Trophoblast cell (in vitro differentiated cells and primary cell): ENCODE data around the gene COL2A1.

Experiments
- DNase-seq, 2 donors: peaks; one replicate each; pipeline ENCODE4 v3.0.0-alpha.2; 2016
- H2AFZ ChIP-seq: 2 replicates; pipeline ENCODE4 v1.6.1; 2013; ENCODE audit warnings: low read length, moderate library complexity, mild to moderate bottlenecking; ENCODE audit not compliant: insufficient read depth, poor library complexity
- H2AK5ac ChIP-seq: 2 replicates; pipeline ENCODE4 v1.6.1; 2013; ENCODE audit warnings: mild to moderate bottlenecking, low read length
- H2BK120ac ChIP-seq: 2 replicates; pipeline ENCODE4 v1.6.1; 2013; ENCODE audit warnings: low read length, mild to moderate bottlenecking, moderate library complexity; ENCODE audit not compliant: insufficient read depth, poor library complexity
- H2BK12ac ChIP-seq: 2 replicates; pipeline ENCODE4 v1.6.1; 2013; ENCODE audit warnings: mild to moderate bottlenecking, low read length, moderate library complexity
- H2BK5ac ChIP-seq: 2 replicates; pipeline ENCODE4 v1.6.1; 2013; ENCODE audit warnings: low read length, low read depth, moderate library complexity, mild to moderate bottlenecking; ENCODE audit not compliant: poor library complexity
- H3K14ac ChIP-seq: 2 replicates; pipeline ENCODE4 v1.6.1; 2013; ENCODE audit warnings: mild to moderate bottlenecking, low read length
- H3K18ac ChIP-seq: 2 replicates; pipeline ENCODE4 v1.6.1; 2013; ENCODE audit warnings: mild to moderate bottlenecking, low read length
- H3K23ac ChIP-seq: 2 replicates; pipeline ENCODE4 v1.6.1; 2013; ENCODE audit warnings: low read length
- H3K27ac ChIP-seq: 2 replicates; pipeline ENCODE4 v1.5.1; 2013; ENCODE audit warnings: low read depth, mild to moderate bottlenecking, inconsistent platforms, low read length, moderate library complexity
- H3K27me3 ChIP-seq: 2 replicates; pipeline ENCODE4 v1.6.1; 2013; ENCODE audit warnings: inconsistent platforms, mild to moderate bottlenecking, low read length, moderate library complexity; ENCODE audit not compliant: insufficient read depth
- H3K36me3 ChIP-seq, 2 experiments: 1 replicate in 1 of 2; 2 replicates in 1 of 2; pipeline ENCODE4 v1.6.1; 2013; ENCODE audit warnings: low read length in 2 of 2, mild to moderate bottlenecking in 2 of 2, moderate library complexity in 1 of 2; ENCODE audit not compliant: insufficient read depth in 2 of 2, control insufficient read depth in 1 of 2
- H3K4ac ChIP-seq: 2 replicates; pipeline ENCODE4 v1.6.1; 2013; ENCODE audit warnings: low read depth, mild to moderate bottlenecking, low read length, moderate library complexity
- H3K4me1 ChIP-seq, 2 experiments: 1 replicate in 1 of 2; 2 replicates in 1 of 2; pipeline ENCODE4 v1.6.1; 2013; ENCODE audit warnings: low read length in 2 of 2, mild to moderate bottlenecking in 2 of 2, moderate library complexity in 1 of 2; ENCODE audit not compliant: insufficient read depth in 2 of 2, control insufficient read depth in 1 of 2
- H3K4me2 ChIP-seq: 2 replicates; pipeline ENCODE4 v1.6.1; 2013; ENCODE audit warnings: inconsistent platforms, mild to moderate bottlenecking, low read length, moderate library complexity
- H3K4me3 ChIP-seq: 2 replicates; pipeline ENCODE4 v1.5.1; 2013; ENCODE audit warnings: mild to moderate bottlenecking, low read depth, low read length, inconsistent platforms
- H3K79me1 ChIP-seq: one replicate; pipeline ENCODE4 v1.6.1; 2013; ENCODE audit warnings: low read length
- H3K79me2 ChIP-seq: 2 replicates; pipeline ENCODE4 v1.6.1; 2013; ENCODE audit warnings: low read length, mild to moderate bottlenecking; ENCODE audit not compliant: control insufficient read depth, insufficient read depth, poor library complexity
- H3K9ac ChIP-seq: 2 replicates; pipeline ENCODE4 v1.6.1; 2013; ENCODE audit warnings: mild to moderate bottlenecking, low read length
- H3K9me3 ChIP-seq: 2 replicates; pipeline ENCODE4 v1.6.1; 2013; ENCODE audit warnings: low read depth, mild to moderate bottlenecking, control low read depth, inconsistent platforms, low read length; ENCODE audit not compliant: insufficient read depth
- H4K12ac ChIP-seq: 2 replicates; pipeline ENCODE4 v1.6.1; 2013; ENCODE audit warnings: low read depth, mild to moderate bottlenecking, low read length, moderate library complexity
- H4K8ac ChIP-seq: 2 replicates; pipeline ENCODE4 v1.6.1; 2013; ENCODE audit warnings: low read depth, mild to moderate bottlenecking, low read length, moderate library complexity
- H4K91ac ChIP-seq: one replicate; pipeline ENCODE4 v1.6.1; 2013; ENCODE audit warnings: low read depth, mild to moderate bottlenecking, low read length, moderate library complexity
- WGBS: extraction: QIAGEN DNeasy Blood & Tissue Kit; methylation state at CpG from one replicate; pipeline ENCODE4 v1.1.7; 2013; ENCODE audit warnings: missing lambda C conversion rate; ENCODE audit not compliant: insufficient read length, insufficient coverage; ENCODE audit errors: extremely low coverage; 5-methylcytosine and 5-hydroxymethylcytosine counted together

Gene COL2A1

GRCh38 chr12:47999816-48000215, 4.5 kb downstream of the COL2A1 start:
- no peak overlapping the region for H2BK12ac ChIP-seq
- DNase-seq = no peak
- H3K4me2 ChIP-seq = no peak overlapping the region
- no peak overlapping the region for H2AFZ ChIP-seq
- no peak overlapping the region for H3K27ac ChIP-seq
- no peak overlapping the region for H4K91ac ChIP-seq
- no peak overlapping the region for H4K8ac ChIP-seq
- H3K23ac ChIP-seq = no peak overlapping the region
- peaks cover 28% of the 10 kb centered on the region for H3K27me3 ChIP-seq
- H3K36me3 ChIP-seq = peaks cover 21 to 26% of the 10 kb centered on the region in 2 experiments
- H3K9me3 ChIP-seq = no peaks in the 10 kb centered on the region
- no peak overlapping the region for H3K4me3 ChIP-seq
- no peak overlapping the region for H3K18ac ChIP-seq
- no peak overlapping the region for H2BK5ac ChIP-seq
- no peaks in the 10 kb centered on the region for H3K79me2 ChIP-seq
- no peak overlapping the region for H3K4ac ChIP-seq
- no peak overlapping the region for H3K14ac ChIP-seq
- no peak overlapping the region for H3K9ac ChIP-seq
- H3K79me1 ChIP-seq = peaks cover 26% of the 10 kb centered on the region
- H3K4me1 ChIP-seq = peaks cover 22 to 40% of the 10 kb centered on the region in 2 experiments
- no CpG with 5 or more reads among the region's 9 CpGs for WGBS
- no peak overlapping the region for H2AK5ac ChIP-seq
- no peak overlapping the region for H2BK120ac ChIP-seq
- no peak overlapping the region for H4K12ac ChIP-seq

- no peak overlapping the region for H4K8ac ChIP-seq
- no peak overlapping the region for H2BK5ac ChIP-seq
- no peak overlapping the region for H3K4ac ChIP-seq
- no peak overlapping the region for H4K12ac ChIP-seq
- no peak overlapping the region for H3K4me2 ChIP-seq
- no peak overlapping the region for H4K91ac ChIP-seq
- peaks cover 15 to 22% of the 10 kb centered on the region in 2 experiments for H3K4me1 ChIP-seq
- no peak overlapping the region for H3K27ac ChIP-seq
- H3K9ac ChIP-seq = no peak overlapping the region
- H2BK12ac ChIP-seq = no peak overlapping the region
- peak; percentile 85 to 95 for DNase-seq
- no peak overlapping the region for H2AK5ac ChIP-seq
- no peaks in the 10 kb centered on the region for H3K79me2 ChIP-seq
- H2BK120ac ChIP-seq = no peak overlapping the region
- peaks cover 12% of the 10 kb centered on the region for H3K79me1 ChIP-seq
- no peak overlapping the region for H3K23ac ChIP-seq
- H2AFZ ChIP-seq = no peak overlapping the region
- H3K27me3 ChIP-seq = peaks cover 8% of the 10 kb centered on the region
- peaks cover 31 to 44% of the 10 kb centered on the region in 2 experiments for H3K36me3 ChIP-seq
- no peak overlapping the region for H3K18ac ChIP-seq
- no CpG with 5 or more reads among the region's 3 CpGs for WGBS
- H3K9me3 ChIP-seq = no peaks in the 10 kb centered on the region
- no peak overlapping the region for H3K4me3 ChIP-seq
- H3K14ac ChIP-seq = no peak overlapping the region
Observed at GRCh38 chr12:47997321-47997720, 7.0 kb downstream of the COL2A1 start.

- Histone ChIP-seq H3K79me2 (no peaks in the 10 kb centered on the region), H3K14ac (no peak overlapping the region), H3K4ac (no peak overlapping the region), H2BK12ac (no peak overlapping the region), H3K27ac (no peak overlapping the region), H3K9ac (no peak overlapping the region), H3K4me3 (no peak overlapping the region), H3K27me3 (peaks cover 4% of the 10 kb centered on the region), H3K4me1 (peaks cover 13 to 15% of the 10 kb centered on the region in 2 experiments), H2BK120ac (no peak overlapping the region), H4K12ac (no peak overlapping the region), H3K4me2 (no peak overlapping the region), H4K91ac (no peak overlapping the region), H3K18ac (no peak overlapping the region), H4K8ac (no peak overlapping the region), H3K23ac (no peak overlapping the region), H2BK5ac (no peak overlapping the region), H3K9me3 (no peaks in the 10 kb centered on the region), H2AK5ac (no peak overlapping the region), H3K79me1 (peaks cover 7% of the 10 kb centered on the region), H2AFZ (no peak overlapping the region), H3K36me3 (peaks cover 36 to 49% of the 10 kb centered on the region in 2 experiments)
- no peak for DNase-seq
- no CpG with 5 or more reads among the region's 4 CpGs for WGBS
Observed at GRCh38 chr12:47995981-47996401, 8.3 kb downstream of the COL2A1 start.

- no peak overlapping the region for H3K4ac ChIP-seq
Observed at GRCh38 chr12:47993491-47993890, 10.8 kb downstream of the COL2A1 start.

More at GRCh38 chr12:47993491-47993890, 10.8 kb downstream of the COL2A1 start:
- no peak overlapping the region for H2AK5ac ChIP-seq
- no peak overlapping the region for H3K4me3 ChIP-seq
- no peak overlapping the region for H4K91ac ChIP-seq
- no CpG with 5 or more reads among the region's 5 CpGs for WGBS
- H2BK120ac ChIP-seq = no peak overlapping the region
- H2AFZ ChIP-seq = no peak overlapping the region
- H2BK5ac ChIP-seq = no peak overlapping the region
- H3K23ac ChIP-seq = no peak overlapping the region
- H3K4me2 ChIP-seq = no peak overlapping the region
- peaks cover 14% of the 10 kb centered on the region for H3K79me1 ChIP-seq
- no peaks in the 10 kb centered on the region for H3K27me3 ChIP-seq
- H3K36me3 ChIP-seq = peaks cover 40 to 56% of the 10 kb centered on the region in 2 experiments
- DNase-seq = no peak
- no peak overlapping the region for H3K9ac ChIP-seq
- no peak overlapping the region for H2BK12ac ChIP-seq
- H3K14ac ChIP-seq = no peak overlapping the region
- H4K12ac ChIP-seq = no peak overlapping the region
- H3K79me2 ChIP-seq = peaks cover 2% of the 10 kb centered on the region
- no peak overlapping the region for H4K8ac ChIP-seq
- no peaks in the 10 kb centered on the region for H3K9me3 ChIP-seq
- H3K4me1 ChIP-seq = peaks cover 18 to 24% of the 10 kb centered on the region in 2 experiments
- no peak overlapping the region for H3K27ac ChIP-seq
- no peak overlapping the region for H3K18ac ChIP-seq
